ENCODE measurements around the gene YIF1A. TPM values are rescaled to one million over a fixed set of nuclear protein-coding genes. Genes with fewer than 3 reads are reported as not detected.

Gene YIF1A
- total and polyA plus RNA-seq, 2 of the 4 experiments (the other 2 are of a cell fraction) = 128 to 207 TPM

GRCh38 chr11:66326261-66327111 is 37.5 kb upstream of the YIF1A start:
- Histone ChIP-seq H3K56ac (ENCODE audit: extremely low read depth, insufficient read depth, low read length) (peak overlapping the region; percentile 90; the same call in 1 of the 2 replicates), H2AK5ac (ENCODE audit: low read depth, low read length) (peak overlapping the region; percentile 100), H3K4me3 (ENCODE audit: insufficient read depth, low read depth, low read length) (no peak overlapping the region), H3K4ac (ENCODE audit: low read depth, low read length) (peak overlapping the region; percentile 100), H2BK5ac (ENCODE audit: low read depth, low read length, poor library complexity, severe bottlenecking) (peak overlapping the region; percentile 100), H2AK9ac (replicated peaks; ENCODE audit: low read depth, low read length, poor library complexity) (peak overlapping the region; percentile 100), H3K9me1 (ENCODE audit: insufficient read depth, low read length) (peaks cover 29% of the 10 kb centered on the region), H2BK15ac (ENCODE audit: low read depth, low read length) (peak overlapping the region; percentile 100), H4K20me1 (ENCODE audit: insufficient read depth, low read length) (no peaks in the 10 kb centered on the region), H2BK20ac (ENCODE audit: low read depth, low read length) (peak overlapping the region; percentile 100), H3K79me1 (ENCODE audit: low read depth in 1 of 2, low read length in 2 of 2) (peaks cover 0 to 38% of the 10 kb centered on the region in 2 experiments; a peak in 3 of 4 replicates), H3K36me3 (ENCODE audit: control insufficient read depth, insufficient read depth, low read length) (peaks cover 1% of the 10 kb centered on the region), H3K14ac (replicated peaks; ENCODE audit: low read depth, low read length) (peak overlapping the region; percentile 100), H3K23ac (ENCODE audit: low read depth, low read length) (peak overlapping the region; percentile 93), H2BK120ac (ENCODE audit: low read depth, low read length) (peak overlapping the region; percentile 100), H3K9ac (ENCODE audit: low read depth, low read length) (peak overlapping the region; percentile 56), H3K27me3 (ENCODE audit: control insufficient read depth, insufficient read depth, low read length) (no peaks in the 10 kb centered on the region), H3K18ac (ENCODE audit: low read depth, low read length) (peak overlapping the region; percentile 88), H3K4me2 (ENCODE audit: low read depth, low read length) (peak overlapping the region; percentile 13; the same call in 1 of the 2 replicates), H3K4me1 (ENCODE audit: control insufficient read depth, insufficient read depth, low read length) (peaks cover 43% of the 10 kb centered on the region), H3K27ac (ENCODE audit: insufficient read depth, low read length) (peak overlapping the region; percentile 95), H4K8ac (ENCODE audit: low read depth in 2 of 2, low read length in 2 of 2) (peak overlapping the region; percentile 81 to 100), H4K5ac (ENCODE audit: low read depth, low read length) (peak overlapping the region; percentile 88), H2AFZ (replicated peaks; ENCODE audit: low read length, poor library complexity) (peak overlapping the region; percentile 96), H4K91ac (ENCODE audit: insufficient read depth, low read depth, low read length) (peak overlapping the region; percentile 100), H3K9me3 (ENCODE audit: control insufficient read depth, insufficient read depth, low read length) (no peaks in the 10 kb centered on the region)
- WGBS, 2 experiments (ENCODE audit: extremely low coverage in 2 of 2, insufficient read length in 1 of 2) = 0% methylated on average over 5 of the region's 21 CpGs; no CpG with 5 or more reads in 1 of the 2 experiments
- no TSS peak for BruUV-seq (replicated peaks)
- ATAC-seq (ENCODE audit: low read depth) (peak; percentile 54), DNase-seq (no peak)
- intact Hi-C loops (cut with micrococcal nuclease) (no loop called here), in situ Hi-C loops (cut with MboI; ENCODE audit: low sequenced_read_pairs) (no loop called here), dilution Hi-C loops (cut with HindIII; ENCODE audit: low sequenced_read_pairs, unreplicated experiment) (no loop called here)
- no peak for TF ChIP-seq MAFK (IDR thresholded peaks at IDR 0.05; ENCODE audit: low read depth, low read length)
- peak; percentile 33; the same call in 1 of the 2 replicates for TF ChIP-seq BHLHE40 (IDR thresholded peaks at IDR 0.05; ENCODE audit: low read depth, low read length)
- no peak for TF ChIP-seq MAZ (IDR thresholded peaks at IDR 0.05; ENCODE audit: borderline replicate concordance, low read depth, low read length)
- no peak for TF ChIP-seq FOS (IDR thresholded peaks at IDR 0.05; ENCODE audit: low read depth, low read length)
- no peak for TF ChIP-seq MXI1 (IDR thresholded peaks at IDR 0.05; ENCODE audit: borderline replicate concordance, low read depth, low read length)
- no peak for TF ChIP-seq RFX5 (IDR thresholded peaks at IDR 0.05; ENCODE audit: low read depth, low read length)
- TF ChIP-seq RCOR1 (IDR thresholded peaks at IDR 0.05; ENCODE audit: insufficient replicate concordance, low read length) = no peak
- no peak for TF ChIP-seq USF2 (IDR thresholded peaks at IDR 0.05; ENCODE audit: low read depth, low read length)
- TF ChIP-seq POLR2A (IDR thresholded peaks at IDR 0.05; ENCODE audit: low read depth, low read length) = no peak
- ChIA-PET CTCF (interaction anchor here (0.6 to 1.0 kb wide), 4 partner anchors 13 to 62 kb away, joined by 4 read pairs; no protein-coding TSS in a partner anchor), POLR2A (ENCODE audit: unreplicated experiment) (interaction anchor here (0.5 to 1.1 kb wide), 10 partner anchors 8 to 827 kb away, joined by 3 to 18 read pairs (median 4); partner anchors contain the start of genes CD248, RIN1, RNASEH2C and YIF1A)
